HG02610 (cell line): Measurements from ENCODE around the gene LRRC23.
"Not testable (repeated sequence)": the region's sequence is repeated elsewhere in the genome, so short reads cannot be mapped to it uniquely, and the experiment has no call there.

Experiments used
- ATAC-seq: cut with Tn5 transposase; IDR thresholded peaks from one replicate; pipeline ENCODE4 v1.9.1; 2021; ENCODE audit warnings: mild to moderate bottlenecking, moderate library complexity; ENCODE audit not compliant: unreplicated experiment

Gene LRRC23

GRCh38 chr12:6872073-6873048 is 32.3 kb upstream of the LRRC23 start:
- peak; percentile 35 for ATAC-seq

DNA sequence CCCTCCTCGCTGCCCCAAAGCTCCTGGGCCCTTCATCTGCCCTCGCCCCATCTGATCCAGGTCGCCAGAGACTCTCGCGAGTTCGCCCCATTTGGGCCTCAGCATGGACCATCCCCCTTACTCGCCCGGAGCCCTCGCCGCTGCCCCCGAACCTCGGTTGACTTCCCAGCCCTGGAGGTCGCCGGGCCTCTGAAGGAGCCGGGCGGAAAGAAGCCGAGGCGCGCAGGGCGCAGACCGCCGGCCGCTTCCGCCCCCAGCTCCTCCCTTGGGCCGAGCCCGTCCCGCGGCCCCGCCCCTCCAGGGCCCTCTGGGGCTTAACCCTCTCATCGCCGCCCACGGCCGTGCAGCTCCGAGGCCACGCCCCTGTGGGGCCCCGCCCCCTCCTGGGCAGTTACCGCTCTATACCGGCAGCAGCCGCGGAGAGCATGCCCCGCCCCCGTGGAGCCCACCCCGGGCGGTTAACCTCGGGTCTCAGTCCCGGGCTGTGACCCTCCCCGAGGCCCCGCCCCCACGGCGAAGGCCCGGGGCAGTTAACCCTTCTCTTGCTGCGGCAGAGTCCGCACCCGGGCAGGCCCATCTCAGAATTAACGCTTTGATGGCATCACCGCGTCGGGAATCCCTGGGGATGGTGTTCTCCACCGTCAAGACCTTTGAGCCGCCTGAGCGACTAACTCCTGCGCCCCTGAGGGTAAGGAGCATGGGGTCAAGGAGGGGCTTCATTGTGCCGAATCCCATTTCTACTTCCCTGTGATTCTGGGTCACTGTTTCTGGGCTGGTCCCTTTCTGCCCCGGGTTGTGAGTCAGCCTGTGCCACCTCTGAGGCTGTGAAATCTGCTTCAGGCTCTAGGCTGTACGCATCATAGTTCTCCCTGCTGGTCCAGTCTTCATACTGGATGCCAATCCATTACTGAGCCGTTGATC is 31.3 kb upstream of the LRRC23 start, which contains the start of gene SPSB2:
SPSB2 (minus strand) TSS at position 210 of the 921 bp plus-strand sequence. CDS start 402 bp downstream, outside the sequence.
- peak; percentile 80 for ATAC-seq

DNA sequence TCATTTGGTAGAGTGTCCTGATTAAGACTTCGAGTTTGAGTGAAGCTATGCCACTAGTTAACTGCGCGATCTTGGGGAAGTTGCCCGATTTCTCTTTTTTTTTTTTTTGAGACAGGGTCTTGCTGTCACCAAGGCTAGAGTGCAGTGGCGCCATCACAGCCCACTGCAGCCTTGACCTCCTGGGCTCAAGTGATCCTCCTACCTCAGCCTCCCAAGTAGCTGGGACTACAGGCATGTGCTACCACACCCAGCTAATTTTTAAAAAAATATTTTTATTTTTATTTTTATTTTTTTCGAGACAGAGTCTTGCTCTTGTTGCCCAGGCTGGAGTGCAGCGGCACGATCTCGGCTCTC is 30.6 kb upstream of the LRRC23 start:
- not testable (repeated sequence) for ATAC-seq

DNA sequence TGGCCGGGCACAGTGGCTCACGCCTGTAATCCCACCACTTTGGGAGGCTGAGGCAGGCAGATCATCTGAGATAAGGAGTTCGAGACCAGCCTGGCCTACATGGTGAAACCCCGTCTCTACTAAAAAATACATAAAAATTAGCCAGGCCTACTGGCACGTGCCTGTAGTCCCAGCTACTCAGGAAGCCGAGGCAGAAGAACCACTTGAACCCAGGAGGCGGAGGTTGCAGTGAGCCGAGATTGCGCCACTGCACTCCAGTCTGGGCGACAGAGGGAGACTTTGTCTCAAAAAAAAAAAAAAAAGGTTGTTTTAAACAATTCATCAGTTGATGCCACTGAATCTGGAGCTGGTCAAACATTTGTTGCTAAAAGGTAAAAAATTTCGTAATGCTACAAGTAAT is 24.8 kb upstream of the LRRC23 start:
- not testable (repeated sequence) for ATAC-seq

DNA sequence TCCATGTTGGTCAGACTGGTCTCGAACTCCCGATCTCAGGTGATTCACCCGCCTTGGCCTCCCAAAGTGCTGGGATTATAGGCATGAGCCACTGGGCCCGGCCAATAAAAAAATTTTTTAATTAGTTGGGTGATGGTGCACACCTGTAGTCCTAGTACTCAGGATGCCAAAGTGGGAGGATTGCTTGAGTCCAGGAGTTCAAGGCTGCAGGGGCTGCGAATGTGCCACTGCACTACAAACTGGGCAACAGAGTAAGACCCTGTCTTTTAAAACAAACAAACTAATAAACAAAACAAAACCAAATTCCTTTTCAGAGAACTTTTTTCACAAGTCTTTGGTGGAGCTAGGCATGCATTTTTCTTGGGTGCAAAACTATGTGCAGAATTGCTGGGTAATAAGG is 21.4 kb upstream of the LRRC23 start:
- no peak for ATAC-seq

DNA sequence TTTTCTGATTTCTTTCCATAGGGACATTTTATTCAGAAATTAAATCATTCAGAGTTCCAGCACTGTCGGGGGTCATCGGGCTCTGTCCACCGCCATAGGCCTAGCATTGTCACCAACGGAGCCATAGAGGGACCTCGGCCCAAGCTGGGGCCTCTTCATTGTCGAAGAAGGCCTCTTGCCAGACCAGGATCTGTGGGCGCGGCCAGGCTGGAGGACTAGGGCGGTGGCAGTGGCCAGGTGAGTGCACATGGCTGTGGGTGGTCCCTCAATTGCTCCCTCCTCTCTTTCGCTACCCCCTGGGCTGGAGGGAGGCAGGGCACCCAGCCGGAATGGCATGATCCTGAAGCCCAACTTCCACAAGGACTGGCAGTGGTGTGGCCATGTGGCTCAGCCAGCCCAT is 20.9 kb upstream of the LRRC23 start:
- no peak for ATAC-seq

DNA sequence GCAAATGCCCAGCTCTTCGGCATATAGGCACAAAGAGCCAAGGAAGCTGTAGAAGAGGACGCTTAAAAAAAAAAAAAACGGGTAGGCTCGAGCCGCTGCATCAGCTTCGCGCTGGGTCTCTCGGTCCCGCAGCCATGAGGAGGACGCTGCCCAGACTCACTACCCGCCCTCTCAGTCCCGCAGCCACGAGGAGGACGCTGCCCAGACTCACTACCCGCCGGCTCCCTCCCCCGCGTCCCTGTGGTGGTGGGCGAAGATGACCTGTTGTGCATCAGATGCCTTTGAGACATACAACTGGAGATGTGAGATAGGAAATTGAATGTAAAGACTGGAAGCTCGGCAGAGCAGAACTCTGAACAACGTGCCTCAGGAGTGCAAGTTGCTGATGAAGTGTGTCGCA is 20.1 kb upstream of the LRRC23 start:
- ATAC-seq, result no peak

DNA sequence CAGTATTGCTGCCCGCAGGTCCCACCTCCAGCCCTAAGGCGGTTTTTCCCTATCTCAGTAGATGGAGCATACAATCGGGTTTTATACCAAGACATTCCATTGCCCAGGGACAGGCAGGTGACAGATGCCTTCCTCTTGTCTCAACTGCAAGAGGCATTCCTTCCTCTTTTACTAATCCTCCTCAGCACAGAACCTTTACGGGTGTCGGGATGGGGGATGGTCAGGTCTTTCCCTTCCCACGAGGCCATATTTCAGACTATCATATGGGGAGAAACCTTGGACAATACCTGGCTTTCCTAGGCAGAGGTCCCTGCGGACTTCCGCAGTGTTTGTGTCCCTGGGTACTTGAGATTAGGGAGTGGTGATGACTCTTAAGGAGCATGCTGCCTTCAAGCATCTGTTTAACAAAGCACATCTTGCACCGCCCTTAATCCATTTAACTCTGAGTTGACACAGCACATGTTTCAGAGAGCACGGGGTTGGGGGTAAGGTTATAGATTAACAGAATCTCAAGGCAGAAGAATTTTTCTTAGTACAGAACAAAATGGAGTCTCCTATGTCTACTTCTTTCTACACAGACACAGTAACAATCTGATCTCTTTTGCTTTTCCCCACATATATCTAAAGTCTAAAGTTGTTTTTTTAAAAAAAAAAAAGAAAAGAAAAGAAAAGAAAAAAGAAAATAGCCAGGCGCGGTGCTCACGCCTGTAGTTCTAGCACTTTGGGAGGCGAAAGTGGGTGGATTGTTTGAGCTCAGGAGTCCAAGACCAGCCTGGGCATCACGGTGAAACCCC is 18.2 kb upstream of the LRRC23 start:
- not testable (repeated sequence) for ATAC-seq

DNA sequence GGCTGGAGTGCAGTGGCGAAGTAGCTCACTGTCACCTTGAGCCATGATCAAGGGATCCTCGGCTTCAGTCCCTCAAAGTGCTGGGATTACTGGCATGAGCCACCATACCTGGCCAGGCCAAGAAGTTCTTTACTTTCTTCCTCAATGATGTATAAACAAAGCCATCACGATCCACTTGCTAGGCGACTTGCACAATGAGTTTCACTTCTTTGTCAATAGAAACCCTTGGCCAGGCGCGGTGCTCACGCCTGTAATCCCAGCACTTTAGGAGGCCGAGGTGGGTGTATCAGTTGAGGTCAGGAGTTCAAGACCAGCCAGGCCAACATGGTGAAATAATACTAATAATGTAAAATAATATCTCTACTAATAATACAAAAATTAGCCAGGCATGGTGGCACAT is 17.2 kb upstream of the LRRC23 start:
- no peak for ATAC-seq

DNA sequence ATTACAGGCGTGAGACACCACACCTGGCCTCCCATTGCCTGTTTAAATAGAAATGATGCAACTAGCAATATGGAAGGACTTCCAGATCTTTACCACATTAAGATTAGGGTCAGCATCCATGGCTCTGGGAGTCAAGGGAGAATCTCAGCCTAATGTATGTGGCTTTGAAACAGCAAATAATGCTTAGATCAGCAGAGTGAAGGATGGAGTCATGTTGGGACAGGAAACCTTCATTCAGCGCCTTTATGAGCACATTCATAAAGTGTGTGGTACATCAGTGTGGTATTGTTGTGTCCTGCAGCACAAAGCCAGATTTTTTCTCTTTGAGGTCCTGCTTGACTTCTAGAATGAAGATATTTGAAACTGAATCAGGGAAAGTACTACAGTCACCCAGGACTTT is 16.3 kb upstream of the LRRC23 start:
- ATAC-seq, result no peak

- not testable (repeated sequence) for ATAC-seq
Measured at GRCh38 chr12:6888794-6889193, 15.8 kb upstream of the LRRC23 start.

DNA sequence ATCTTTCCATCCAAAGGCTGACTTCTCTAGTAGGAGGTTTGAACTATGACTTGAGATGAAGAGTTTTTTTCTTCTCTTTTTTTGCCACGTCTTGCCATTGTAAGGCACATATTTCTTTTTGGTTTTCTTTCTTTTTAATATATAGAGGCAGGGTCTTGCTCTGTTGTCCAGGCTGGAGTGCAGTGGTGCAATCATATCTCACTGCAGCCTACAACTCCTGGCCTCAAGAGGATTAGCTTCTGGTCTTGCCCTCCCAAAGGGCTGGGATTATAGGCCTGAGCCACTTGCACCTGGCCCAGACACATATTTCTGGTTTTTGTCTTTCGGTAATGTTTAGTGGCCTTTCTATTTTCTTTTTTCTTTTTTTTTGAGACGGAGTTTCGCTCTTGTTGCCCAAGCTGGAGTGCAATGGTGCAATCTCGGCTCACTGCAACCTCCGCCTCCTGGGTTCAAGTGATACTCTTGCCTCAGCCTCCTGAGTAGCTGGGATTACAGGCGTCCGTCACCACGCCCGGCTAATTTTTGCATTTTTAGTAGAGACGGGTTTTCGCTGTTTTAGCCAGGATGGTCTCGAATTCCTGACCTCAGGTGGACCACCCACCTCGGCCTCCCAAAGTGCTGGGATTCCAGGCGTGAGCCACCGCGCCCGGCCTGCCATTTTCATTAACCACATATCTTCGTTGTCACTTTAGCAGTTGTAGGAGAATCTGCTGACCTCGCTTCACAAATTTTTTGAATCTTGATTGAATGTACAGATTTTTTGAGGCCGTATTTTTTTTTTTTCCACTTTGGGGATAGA is 14.6 kb upstream of the LRRC23 start:
- not testable (repeated sequence) for ATAC-seq

- peak; percentile 91 for ATAC-seq
Measured at GRCh38 chr12:6890789-6891645, 13.6 kb upstream of the LRRC23 start.

DNA sequence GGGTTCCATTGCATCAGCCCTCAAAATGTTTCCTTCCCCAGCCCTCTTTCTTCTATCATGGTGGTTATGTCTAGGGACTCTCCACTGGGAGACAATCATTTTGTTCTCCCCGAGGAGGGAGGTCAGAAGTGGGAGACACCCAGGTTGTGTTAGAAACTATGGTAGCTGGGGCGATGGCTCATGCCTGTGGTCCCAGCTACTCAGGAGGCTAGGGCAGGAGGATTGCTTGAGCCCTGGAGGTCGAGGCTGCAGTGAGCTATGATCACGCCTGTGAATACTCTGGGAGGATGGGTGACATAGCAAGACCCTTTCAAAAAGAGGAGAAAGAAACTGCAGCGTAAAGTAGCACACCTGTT is 13.0 kb upstream of the LRRC23 start:
- ATAC-seq, result no peak

DNA sequence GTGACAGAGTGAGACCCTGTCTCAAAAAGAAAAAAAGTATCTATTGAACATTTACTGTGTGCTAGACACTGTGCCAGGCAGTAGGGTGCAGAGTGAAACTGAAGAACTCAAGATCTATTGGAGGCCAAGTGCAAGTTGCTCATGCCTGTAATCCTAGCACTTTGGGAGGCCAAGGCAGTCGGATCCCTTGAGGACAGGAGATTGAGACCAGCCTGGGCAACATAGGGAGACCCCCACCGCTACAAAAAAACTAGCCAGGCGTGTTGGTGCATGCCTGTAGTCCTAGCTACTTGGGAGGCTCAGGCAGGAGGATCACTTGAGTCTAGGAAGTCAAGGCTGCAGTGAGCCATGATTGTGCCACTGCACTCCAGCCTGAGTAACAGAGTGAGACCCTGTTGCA is 11.9 kb upstream of the LRRC23 start:
- ATAC-seq, result not testable (repeated sequence)

DNA sequence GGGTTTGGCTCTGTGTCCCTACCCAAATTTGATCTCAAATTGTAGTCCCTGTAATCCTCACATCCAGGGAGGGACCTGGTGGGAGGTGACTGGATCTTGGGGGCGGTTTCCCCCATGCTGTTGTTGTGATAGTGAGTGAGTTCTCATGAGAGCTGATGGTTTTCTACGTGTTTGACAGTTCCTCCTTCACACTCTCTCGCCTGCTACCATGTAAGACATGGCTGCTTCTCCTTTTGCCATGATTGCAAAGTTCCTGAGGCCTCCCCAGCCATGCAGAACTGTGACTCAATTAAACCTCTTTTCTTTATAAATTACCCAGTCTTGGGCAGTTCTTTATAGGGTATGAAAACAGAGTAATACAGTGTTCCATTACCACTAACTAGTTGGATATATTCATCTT is 10.3 kb upstream of the LRRC23 start:
- no peak for ATAC-seq

- ATAC-seq, result no peak
Measured at GRCh38 chr12:6896846-6897435, 7.7 kb upstream of the LRRC23 start.

- ATAC-seq, result no peak
Measured at GRCh38 chr12:6899427-6899826, 5.2 kb upstream of the LRRC23 start.
